HG02852 (cell line): ENCODE data around the gene GPALPP1.
"Not testable (repeated sequence)": the region's sequence is repeated elsewhere in the genome, so short reads cannot be mapped to it uniquely, and the experiment has no call there.

ENCODE experiments used
- ATAC-seq: cut with Tn5 transposase; IDR thresholded peaks from one replicate; pipeline ENCODE4 v1.9.1; 2021; ENCODE audit warnings: mild to moderate bottlenecking, moderate library complexity; ENCODE audit not compliant: unreplicated experiment

The GPALPP1 gene

GRCh38 chr13:45060062-45060461 is 70.7 kb downstream of the GPALPP1 start:
- no peak for ATAC-seq

- ATAC-seq: no peak
Measured at GRCh38 chr13:45063261-45063860, 74.0 kb downstream of the GPALPP1 start.

- not testable (repeated sequence) for ATAC-seq
Measured at GRCh38 chr13:45063889-45064288, 74.6 kb downstream of the GPALPP1 start.

DNA sequence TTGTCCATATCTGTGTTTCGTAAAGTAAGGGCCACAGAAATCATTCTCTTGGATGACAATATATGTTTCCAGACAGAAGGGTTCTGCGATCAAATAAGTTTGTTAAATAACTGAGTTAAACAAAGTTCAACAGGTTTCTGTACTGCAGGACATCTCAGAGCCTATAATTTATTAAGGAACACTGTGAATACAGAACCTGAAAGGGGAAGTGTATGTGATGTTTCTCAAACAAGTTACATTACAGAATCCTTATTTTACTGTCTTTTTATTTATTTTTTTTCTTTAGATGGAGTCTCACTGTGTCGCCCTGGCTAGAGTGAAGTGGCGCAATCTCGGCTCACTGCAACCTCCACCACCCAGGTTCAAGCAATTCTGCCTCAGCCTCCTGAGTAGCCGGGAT is 75.6 kb downstream of the GPALPP1 start:
- no peak for ATAC-seq

DNA sequence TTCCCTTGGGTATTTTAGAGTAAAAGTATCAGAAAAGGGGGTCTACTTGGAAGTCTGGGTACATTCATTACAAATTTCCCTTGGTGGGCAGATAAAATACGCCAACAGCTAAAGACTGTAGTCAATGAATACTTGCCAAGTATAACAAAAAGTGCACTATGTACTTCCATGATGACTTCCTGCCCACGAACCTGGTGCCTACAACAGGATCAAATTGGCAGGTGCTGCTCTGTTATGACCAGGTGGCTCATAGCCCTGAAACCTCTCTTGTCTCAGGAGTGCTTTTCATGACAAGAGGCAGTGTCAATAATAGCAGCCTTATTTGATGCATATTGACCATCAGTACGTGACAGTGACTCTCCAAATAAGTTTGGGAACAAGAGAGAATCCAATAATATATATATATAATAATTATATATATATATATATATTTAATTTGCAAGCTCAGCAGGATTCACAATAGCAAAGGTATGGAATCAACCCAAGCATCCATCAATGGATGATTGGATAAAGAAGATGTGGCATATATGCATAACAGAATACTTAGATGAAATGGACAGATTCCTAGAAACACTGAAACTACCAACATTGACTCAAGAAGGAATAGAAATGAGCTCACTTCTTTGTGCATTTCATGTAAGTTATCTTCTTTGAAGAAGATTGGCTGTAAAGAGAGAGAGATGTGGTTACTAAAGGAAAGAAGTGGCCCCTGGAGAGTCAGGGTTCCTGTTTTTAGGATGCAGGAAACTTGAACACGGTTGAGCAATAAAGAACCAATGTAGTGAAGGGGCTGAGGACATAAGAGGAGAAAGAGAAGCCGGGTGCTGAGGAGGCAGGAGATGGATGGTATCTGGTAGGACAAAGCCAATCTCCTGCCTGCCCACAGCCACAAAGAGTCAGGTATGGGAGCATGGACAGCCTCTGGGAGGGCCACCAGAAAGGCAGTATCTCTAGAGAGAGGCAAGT is 79.0 kb downstream of the GPALPP1 start:
- no peak for ATAC-seq

DNA sequence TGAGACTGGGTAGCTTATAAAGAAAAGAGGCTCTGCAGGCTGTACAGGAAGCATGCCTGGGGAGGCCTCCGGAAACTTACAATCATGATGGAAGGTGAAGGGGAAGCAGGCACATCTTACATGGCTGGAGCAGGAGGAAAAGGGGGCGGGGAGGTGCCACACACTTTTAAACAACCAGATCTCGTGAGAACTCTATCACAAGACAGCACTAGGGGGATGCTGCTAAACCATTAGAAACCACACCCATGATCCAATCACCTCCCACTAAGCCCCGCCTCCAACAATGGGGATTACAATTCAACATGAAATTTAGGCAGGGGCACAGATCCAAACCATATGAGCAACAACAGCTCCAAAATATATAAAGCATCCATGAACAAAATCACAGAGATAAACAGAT is 84.5 kb downstream of the GPALPP1 start:
- ATAC-seq: no peak

DNA sequence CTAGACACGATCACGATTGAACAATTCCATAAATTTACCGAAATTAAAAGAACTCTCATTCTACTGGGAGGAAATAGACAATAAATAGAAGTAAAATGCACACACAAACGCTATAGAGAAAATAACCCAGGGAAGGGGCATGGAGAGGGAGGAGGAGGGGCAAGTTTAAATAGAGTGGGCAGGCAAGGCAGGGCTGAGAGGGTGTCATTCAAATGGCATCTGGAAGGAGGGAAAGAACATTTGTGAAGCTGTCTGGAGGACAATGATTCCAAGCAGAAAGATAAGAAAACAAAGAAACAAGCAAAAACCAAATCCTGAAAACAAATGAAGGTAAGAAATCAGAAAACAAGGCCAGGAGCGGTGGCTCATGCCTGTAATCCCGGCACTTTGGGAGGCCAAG is 85.4 kb downstream of the GPALPP1 start:
- ATAC-seq: no peak

DNA sequence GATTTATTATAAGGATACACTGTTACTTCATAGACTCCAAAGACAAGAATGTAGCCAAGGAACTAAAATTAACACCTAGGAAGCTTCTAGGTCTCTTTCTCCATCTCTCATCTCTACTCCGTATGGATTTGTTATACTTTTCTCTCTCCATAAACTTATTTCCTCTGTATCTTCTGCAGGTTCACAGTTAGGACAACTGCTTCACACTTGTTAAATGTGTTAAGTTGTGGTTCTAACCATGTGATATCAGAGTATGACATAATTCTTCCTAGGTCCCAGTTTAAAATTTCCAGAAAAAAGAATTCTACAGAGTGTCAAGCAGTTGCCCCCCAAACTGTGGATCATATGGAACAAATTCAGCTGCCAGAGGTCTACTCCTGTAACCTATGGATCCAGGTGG is 88.7 kb downstream of the GPALPP1 start:
- no peak for ATAC-seq
